ENCODE data around the gene MLKL.

MLKL gene

GRCh38 chr16:74641969-74642368 lies 58.7 kb downstream of the MLKL start:
- no peak for DNase-seq

DNA sequence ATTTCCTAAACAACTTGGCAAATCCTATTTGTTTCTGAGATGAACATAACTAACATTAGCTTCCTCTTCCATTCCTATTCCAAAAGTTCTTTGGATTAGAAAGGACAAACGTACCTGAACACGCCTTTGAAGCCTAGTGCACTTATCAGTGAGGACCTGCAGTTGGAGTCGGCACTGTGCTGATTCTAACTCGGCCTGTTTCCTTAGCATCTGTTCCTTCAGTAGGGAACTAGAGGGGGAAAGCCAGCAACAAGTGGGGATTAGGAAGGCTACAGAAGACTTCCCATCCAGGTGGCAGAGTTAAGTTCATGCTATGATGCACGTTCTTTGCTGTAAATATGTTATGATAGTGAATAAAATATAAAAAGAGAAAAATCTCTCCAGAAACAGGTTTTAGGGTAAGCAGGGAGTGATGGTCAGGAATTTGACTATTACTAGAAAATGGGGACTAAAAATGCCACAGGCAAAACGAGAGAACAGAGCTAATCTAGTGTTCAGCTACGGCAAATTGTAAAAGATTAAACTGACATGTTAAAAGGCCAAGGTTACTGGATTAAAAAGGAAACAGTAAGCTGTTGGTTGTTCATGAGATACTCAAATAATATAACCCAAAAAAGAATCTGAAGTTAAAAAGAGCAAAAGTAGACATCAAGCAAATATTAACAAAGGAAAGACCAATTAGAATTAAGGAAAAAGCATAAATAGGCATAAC lies 62.8 kb downstream of the MLKL start:
- no peak for DNase-seq

DNA sequence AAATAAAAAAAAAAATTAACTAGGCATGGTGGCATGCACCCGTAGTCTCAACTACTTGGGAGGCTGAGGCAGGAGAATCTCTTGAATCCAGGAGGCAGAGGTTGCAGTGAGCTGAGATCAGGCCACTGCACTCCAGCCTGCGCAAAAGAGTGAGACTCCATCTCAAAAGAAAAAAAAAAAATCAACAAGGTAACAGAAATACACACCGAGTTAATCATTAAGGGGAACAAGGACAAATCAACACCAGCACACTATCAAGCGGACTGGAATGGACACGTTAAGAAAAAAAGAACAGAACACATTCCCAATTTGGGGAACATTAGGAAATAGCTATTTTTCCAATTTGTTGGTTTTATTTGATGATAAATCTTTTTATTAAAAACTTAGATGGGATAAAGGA lies 65.4 kb downstream of the MLKL start:
- DNase-seq, result no peak

GRCh38 chr16:74633686-74634085 lies 67.0 kb downstream of the MLKL start:
- no peak for DNase-seq

GRCh38 chr16:74627506-74628220 lies 73.0 kb downstream of the MLKL start:
- no peak for DNase-seq

DNA sequence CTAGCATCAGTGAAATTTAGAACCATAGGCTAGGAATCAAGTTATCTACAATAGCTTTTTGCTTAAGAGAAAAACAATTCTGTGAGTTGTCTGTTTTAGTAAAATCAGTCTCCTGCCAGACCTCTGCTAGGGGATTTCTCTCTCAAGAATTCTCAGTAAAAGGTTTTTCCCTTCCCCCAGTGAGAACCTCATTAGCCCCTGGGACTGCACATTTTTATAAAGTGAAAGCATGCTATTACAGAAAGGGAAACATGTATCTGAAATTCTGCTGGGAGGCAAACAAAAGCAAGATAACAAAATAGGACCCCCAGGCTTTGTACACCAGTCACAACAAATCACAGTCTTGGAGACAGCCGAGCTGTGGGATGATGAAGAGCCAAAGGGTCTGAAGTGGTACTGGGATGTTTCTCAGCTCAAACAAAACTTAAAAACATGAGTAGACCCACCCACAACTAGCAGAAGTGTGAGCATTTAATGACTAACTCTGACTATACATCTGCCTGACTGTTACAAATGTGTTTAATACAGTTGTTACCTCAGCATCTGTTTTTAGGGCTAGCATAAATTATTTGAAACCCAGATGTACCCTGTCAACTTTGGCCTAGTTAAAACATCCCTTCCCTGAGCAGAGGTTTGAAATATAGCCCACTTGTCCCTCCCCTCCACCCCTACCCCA lies 73.8 kb downstream of the MLKL start:
- DNase-seq, result no peak

DNA sequence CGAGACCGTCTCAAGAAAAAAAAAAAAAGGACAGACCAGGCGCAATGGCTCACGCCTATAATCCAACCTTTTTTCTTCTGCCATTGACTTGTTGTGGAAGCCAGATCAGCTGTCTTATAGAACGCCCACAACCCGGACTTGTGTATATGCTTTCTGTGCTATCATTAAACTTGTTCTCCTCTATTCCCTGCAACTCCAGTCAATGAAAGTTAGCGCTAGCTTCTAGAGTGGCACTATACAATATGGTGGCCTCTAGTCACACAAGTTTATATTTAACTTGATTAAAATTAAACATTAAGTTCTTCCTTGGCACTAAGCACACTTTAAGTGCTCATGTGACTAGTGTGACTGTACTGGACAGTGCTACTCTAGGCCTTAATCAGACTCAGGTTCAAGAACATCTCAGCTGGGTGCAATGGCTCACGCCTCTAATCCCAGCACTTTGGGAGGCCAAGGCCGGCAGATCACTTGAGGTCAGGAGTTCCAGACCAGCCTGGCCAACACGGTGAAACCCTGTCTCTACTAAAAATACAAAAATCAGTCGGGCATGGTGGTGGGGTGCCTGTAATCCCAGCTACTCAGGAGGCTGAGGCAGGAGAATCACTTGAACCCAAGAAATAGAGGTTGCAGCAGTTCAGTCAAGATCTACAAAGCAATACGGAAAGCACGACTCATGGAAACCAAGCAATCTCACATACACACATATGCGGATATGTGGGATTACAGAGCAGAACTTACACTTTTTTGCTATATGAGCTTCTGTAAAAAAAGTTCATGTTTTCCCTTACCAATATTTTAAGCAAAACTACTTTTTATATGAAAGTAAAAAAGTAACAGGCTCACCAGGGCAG lies 74.9 kb downstream of the MLKL start:
- DNase-seq, result no peak

GRCh38 chr16:74623839-74624235 lies 76.8 kb downstream of the MLKL start:
- DNase-seq, result no peak

DNA sequence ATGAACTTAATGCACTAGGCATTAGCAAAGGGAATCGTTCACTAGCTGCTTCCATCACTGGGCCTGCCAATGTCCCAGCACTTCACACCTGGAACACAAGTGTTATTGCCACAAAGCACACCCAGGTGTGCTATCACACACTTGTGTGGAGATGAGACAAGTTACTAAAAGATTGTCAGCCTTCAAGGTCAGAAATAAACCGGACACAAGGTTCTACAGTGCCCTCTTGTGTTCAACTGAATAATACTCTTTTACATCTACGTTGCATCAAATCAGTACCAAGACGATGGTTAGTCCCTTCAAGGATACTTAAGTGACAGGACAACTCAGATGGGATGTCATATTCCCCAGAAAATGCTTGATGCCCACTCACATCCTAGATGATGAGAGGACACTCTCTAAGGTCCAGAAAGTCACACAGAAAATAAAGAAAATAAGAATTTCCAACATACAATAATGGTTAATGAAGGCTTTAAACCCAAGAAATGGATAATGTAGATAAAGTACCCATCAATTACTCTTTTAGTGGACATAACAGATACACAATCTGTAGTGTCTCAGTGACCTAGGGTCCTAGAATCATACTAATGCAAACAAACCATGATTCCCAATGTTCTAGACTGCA lies 77.3 kb downstream of the MLKL start:
- DNase-seq, result peak; percentile 60

GRCh38 chr16:74622005-74622404 lies 78.7 kb downstream of the MLKL start:
- DNase-seq, result no peak
